SIG-M5 (cell line): Measurements from ENCODE around the gene PRSS2.
"Not testable (repeated sequence)": the region's sequence is repeated elsewhere in the genome, so short reads cannot be mapped to it uniquely, and the experiment has no call there.

Experiments used
- DNase-seq: peaks from one replicate; lab custom pipeline; 2025; lab: John Stamatoyannopoulos, UW

Gene PRSS2

GRCh38 chr7:142770661-142771352 is at the start of gene PRSS2:
TSS of gene PRSS2 (plus strand) at chr7:142770970. CDS start at chr7:142770983, 13 bp downstream.
- no peak for DNase-seq

- no peak for DNase-seq
These were observed 49.8 kb upstream of the PRSS2 start for GRCh38 chr7:142720986-142721385.

- DNase-seq, result no peak
These were observed 48.4 kb upstream of the PRSS2 start for GRCh38 chr7:142722248-142722794.

- no peak for DNase-seq
These were observed 37.5 kb upstream of the PRSS2 start for GRCh38 chr7:142733271-142733670.

GRCh38 chr7:142739923-142740492 is 30.8 kb upstream of the PRSS2 start:
- DNase-seq, result no peak

GRCh38 chr7:142740786-142741185 is 30.0 kb upstream of the PRSS2 start:
- no peak for DNase-seq

- not testable (repeated sequence) for DNase-seq
These were observed 28.8 kb upstream of the PRSS2 start for GRCh38 chr7:142741932-142742331.

- DNase-seq, result no peak
These were observed 25.6 kb upstream of the PRSS2 start for GRCh38 chr7:142745091-142745635.

GRCh38 chr7:142745745-142746144 is 25.0 kb upstream of the PRSS2 start:
- no peak for DNase-seq

- DNase-seq, result no peak
These were observed 24.5 kb upstream of the PRSS2 start for GRCh38 chr7:142746264-142746663.

- not testable (repeated sequence) for DNase-seq
These were observed 22.4 kb upstream of the PRSS2 start for GRCh38 chr7:142748410-142748809.

- no peak for DNase-seq
These were observed 21.4 kb upstream of the PRSS2 start, which contains the start of gene PRSS1 for GRCh38 chr7:142749218-142749993. TSS of gene PRSS1 (plus strand) at chr7:142749472. CDS start at chr7:142749485, 13 bp downstream.

- no peak for DNase-seq
These were observed 20.3 kb upstream of the PRSS2 start for GRCh38 chr7:142750321-142750938.

GRCh38 chr7:142751526-142752175 is 19.1 kb upstream of the PRSS2 start:
- DNase-seq, result not testable (repeated sequence)

- DNase-seq, result no peak
These were observed 18.2 kb upstream of the PRSS2 start for GRCh38 chr7:142752376-142753225.

- DNase-seq, result no peak
These were observed 17.4 kb upstream of the PRSS2 start for GRCh38 chr7:142753366-142753765.

GRCh38 chr7:142753925-142754491 is 16.8 kb upstream of the PRSS2 start:
- not testable (repeated sequence) for DNase-seq

- DNase-seq, result no peak
These were observed 15.8 kb upstream of the PRSS2 start for GRCh38 chr7:142754681-142755575.

- DNase-seq, result not testable (repeated sequence)
These were observed 12.5 kb upstream of the PRSS2 start for GRCh38 chr7:142758312-142758711.
